Measurements from ENCODE around the gene PLCD1.

DNA sequence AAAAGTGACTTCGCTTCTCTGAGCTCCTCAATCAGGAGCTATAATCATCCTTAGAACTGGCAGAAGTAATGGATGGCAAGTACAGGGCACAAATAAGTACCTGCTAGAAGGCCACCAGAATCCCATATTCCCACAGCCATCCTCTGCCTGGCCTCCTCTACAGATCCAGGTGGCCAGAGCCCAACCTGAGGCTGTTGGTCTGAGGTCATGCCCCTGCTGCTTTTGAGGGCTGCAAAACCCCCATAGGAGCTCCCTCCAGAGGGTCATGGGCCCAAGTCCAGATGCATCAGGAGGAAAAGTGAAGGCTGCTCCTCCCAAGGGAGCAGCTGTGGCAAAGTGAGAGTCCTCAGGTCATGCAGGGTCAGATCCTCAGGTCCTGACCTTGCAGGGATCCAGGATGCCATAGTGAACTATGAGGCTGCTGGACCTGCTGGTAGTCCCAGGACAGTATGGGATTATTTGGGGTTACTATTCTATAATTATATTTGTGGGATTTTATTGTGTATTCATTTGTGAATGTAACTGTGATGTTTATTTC lies 3.0 kb upstream of the PLCD1 start:
- TF ChIP-seq, protein P1, sequence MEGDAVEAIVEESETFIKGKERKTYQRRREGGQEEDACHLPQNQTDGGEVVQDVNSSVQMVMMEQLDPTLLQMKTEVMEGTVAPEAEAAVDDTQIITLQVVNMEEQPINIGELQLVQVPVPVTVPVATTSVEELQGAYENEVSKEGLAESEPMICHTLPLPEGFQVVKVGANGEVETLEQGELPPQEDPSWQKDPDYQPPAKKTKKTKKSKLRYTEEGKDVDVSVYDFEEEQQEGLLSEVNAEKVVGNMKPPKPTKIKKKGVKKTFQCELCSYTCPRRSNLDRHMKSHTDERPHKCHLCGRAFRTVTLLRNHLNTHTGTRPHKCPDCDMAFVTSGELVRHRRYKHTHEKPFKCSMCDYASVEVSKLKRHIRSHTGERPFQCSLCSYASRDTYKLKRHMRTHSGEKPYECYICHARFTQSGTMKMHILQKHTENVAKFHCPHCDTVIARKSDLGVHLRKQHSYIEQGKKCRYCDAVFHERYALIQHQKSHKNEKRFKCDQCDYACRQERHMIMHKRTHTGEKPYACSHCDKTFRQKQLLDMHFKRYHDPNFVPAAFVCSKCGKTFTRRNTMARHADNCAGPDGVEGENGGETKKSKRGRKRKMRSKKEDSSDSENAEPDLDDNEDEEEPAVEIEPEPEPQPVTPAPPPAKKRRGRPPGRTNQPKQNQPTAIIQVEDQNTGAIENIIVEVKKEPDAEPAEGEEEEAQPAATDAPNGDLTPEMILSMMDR (IDR thresholded peaks at IDR 0.05): no peak
- TF ChIP-seq, protein P2, sequence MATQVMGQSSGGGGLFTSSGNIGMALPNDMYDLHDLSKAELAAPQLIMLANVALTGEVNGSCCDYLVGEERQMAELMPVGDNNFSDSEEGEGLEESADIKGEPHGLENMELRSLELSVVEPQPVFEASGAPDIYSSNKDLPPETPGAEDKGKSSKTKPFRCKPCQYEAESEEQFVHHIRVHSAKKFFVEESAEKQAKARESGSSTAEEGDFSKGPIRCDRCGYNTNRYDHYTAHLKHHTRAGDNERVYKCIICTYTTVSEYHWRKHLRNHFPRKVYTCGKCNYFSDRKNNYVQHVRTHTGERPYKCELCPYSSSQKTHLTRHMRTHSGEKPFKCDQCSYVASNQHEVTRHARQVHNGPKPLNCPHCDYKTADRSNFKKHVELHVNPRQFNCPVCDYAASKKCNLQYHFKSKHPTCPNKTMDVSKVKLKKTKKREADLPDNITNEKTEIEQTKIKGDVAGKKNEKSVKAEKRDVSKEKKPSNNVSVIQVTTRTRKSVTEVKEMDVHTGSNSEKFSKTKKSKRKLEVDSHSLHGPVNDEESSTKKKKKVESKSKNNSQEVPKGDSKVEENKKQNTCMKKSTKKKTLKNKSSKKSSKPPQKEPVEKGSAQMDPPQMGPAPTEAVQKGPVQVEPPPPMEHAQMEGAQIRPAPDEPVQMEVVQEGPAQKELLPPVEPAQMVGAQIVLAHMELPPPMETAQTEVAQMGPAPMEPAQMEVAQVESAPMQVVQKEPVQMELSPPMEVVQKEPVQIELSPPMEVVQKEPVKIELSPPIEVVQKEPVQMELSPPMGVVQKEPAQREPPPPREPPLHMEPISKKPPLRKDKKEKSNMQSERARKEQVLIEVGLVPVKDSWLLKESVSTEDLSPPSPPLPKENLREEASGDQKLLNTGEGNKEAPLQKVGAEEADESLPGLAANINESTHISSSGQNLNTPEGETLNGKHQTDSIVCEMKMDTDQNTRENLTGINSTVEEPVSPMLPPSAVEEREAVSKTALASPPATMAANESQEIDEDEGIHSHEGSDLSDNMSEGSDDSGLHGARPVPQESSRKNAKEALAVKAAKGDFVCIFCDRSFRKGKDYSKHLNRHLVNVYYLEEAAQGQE (IDR thresholded peaks at IDR 0.05; ENCODE audit: low read depth, low read length): no peak
- TF ChIP-seq SIN3A (IDR thresholded peaks at IDR 0.05; ENCODE audit: borderline replicate concordance, low read depth, low read length) (no peak), NFIC (IDR thresholded peaks at IDR 0.05; ENCODE audit: borderline replicate concordance) (no peak), TAF1 (IDR thresholded peaks at IDR 0.05; ENCODE audit: borderline replicate concordance, low read depth, low read length) (no peak), ELF1 (IDR thresholded peaks at IDR 0.05) (no peak), SMC3 (IDR thresholded peaks at IDR 0.05; ENCODE audit: low read depth, low read length) (no peak), TCF12 (IDR thresholded peaks at IDR 0.05) (no peak), TEAD4 (IDR thresholded peaks at IDR 0.05; ENCODE audit: borderline replicate concordance, insufficient read depth) (no peak), FOXM1 (IDR thresholded peaks at IDR 0.05; ENCODE audit: low read depth) (no peak), POLR2AphosphoS5 (IDR thresholded peaks at IDR 0.05; ENCODE audit: low read depth, low read length) (no peak), GABPA (IDR thresholded peaks at IDR 0.05; ENCODE audit: low read depth) (no peak), MEF2A (IDR thresholded peaks at IDR 0.05; ENCODE audit: borderline replicate concordance, low read depth) (no peak), MXI1 (IDR thresholded peaks at IDR 0.05; ENCODE audit: low read depth, low read length) (no peak)
